ENCODE results near the gene IDI2.
"Not testable (repeated sequence)": the region's sequence is repeated elsewhere in the genome, so short reads cannot be mapped to it uniquely, and the experiment has no call there.

The IDI2 gene

GRCh38 chr10:1045415-1045814 lies 19.8 kb upstream of the IDI2 start:
- no peak for DNase-seq

GRCh38 chr10:1044964-1045363 lies 19.3 kb upstream of the IDI2 start:
- no peak for DNase-seq

GRCh38 chr10:1044146-1044545 lies 18.5 kb upstream of the IDI2 start:
- DNase-seq = no peak

DNA sequence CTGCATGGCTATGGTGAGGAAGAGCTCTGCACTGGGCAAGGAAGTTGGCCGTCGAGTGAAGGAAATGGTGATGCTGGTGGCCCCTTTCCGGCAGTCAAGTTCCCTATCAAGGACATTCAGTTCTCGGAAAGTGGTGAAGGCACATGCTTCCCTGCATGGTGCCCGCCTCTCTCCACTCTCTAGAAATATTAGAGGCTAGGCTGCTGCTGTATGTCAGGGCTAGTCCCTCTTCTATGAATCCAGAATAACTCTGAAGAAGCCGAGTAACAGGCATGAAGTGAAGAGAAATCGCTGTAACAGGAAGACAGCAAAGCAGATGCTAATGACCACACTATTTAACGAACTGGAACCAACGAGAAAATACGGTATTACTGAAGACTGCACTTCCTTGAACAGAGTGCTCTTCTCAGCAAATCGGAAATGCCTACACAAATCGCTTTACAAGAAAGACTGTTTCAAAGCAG lies 17.9 kb upstream of the IDI2 start:
- DNase-seq = no peak

DNA sequence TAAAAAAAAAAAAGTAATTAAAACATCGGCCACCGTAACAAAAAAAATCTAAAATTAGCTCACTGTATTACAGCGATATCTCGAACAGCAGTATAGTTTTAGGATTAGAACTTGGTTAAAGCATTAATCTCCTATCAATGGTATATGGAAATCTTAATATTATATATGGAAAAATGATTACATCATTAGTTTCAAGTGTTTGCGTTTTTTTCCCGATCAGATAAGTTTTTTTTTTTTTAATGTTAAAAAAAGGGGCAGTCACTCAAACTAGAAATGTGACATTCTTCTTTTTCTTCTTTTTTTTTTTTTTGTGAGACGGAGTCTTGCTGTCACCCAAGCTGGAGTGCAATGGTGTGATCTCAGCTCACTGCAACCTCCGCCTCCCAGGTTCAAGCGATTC lies 15.9 kb upstream of the IDI2 start:
- no peak for DNase-seq

- DNase-seq = no peak
These were observed 14.5 kb upstream of the IDI2 start for GRCh38 chr10:1040133-1040532.

DNA sequence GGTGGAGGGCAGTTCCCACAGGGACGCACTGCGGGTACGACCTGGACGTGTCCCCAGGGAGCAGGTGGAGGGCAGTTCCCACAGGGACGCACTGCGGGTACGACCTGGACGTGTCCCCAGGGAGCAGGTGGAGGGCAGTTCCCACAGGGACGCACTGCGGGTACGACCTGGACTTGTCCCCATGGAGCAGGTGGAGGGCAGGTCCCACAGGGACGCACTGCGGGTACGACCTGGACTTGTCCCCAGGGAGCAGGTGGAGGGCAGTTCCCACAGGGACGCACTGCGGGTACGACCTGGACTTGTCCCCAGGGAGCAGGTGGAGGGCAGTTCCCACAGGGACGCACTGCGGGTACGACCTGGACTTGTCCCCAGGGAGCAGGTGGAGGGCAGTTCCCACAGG lies 13.1 kb upstream of the IDI2 start:
- DNase-seq = peak; percentile 20

DNA sequence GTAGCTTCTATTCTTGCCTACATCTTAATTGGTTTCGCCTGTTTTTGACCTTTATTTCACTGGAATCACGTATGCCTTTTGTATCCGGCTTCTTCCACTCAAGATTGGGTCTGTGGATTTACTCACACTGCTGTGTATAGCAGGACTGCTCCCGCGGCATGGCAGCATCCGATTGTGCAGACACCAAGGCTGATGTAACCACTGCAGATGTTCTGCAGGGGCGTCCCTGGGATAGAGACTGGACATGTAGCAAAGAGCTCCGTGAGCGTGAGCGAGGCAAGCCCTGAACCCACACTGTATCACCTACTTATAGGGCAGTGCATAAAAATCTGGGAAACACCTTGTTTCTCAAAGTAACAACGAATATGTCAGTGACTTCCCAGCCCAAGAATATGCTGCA lies 11.4 kb upstream of the IDI2 start:
- DNase-seq = no peak

DNA sequence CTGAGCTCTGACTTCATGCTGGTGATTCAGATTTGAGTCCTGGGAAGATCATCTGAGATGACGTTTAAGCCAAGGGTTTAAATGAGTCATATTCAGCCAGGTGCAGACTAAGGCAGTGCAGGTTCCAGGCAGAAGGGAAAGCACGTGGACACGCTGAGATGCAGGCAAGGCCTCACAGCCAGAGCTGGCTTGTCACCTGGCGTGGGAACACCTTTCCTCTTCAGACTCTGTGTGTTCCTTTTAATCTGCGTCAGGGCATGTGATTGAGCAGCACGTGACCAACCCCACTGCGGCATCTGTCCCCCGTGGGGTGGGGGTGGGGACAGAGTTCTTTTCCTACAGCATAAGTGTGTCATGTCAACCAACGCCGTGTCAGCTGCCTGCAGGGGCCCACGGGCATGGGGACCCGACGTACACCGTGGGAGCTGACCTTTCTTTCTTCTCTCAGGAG lies 10.7 kb upstream of the IDI2 start:
- no peak for DNase-seq

DNA sequence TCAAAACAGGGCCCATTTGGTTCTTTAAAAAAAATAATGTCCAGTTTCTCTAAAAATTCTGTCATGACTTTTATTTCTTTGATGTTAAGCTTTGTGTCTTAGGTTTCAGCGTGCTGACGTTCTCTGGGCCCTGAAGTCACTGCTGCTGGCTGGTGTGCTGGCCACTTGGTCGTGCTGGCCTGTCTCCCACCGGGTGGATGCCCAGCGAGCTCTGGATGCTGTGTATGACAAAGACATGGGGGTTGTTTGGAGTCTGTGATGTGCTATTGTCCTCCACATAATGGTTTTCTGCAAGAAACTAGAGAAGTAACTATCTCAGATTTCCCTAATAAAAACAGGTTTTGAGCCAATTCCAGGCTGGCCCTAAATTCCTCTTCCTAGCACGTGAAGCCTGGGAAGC lies 9.5 kb upstream of the IDI2 start:
- DNase-seq = no peak

DNA sequence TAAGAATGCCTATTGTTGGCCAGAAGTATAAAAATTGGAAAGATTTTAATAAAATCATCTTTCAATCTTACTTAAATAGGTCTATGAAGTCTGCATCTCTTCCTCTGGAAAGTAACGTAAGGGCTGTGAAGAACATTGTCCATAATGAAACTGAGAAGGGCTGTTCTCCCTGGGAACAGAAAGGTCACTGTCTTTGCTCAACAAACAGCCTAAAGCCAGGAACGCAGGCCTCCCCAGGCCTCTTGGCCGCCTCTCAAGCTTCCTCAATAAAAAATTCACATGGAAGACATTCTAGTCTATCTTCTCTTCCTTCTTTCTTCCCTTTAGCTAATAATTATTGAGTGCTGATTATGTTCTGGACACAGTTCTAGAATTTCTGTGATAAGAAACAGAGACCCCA lies 9.1 kb upstream of the IDI2 start:
- DNase-seq = no peak

GRCh38 chr10:1033601-1034000 lies 7.9 kb upstream of the IDI2 start:
- DNase-seq = no peak

DNA sequence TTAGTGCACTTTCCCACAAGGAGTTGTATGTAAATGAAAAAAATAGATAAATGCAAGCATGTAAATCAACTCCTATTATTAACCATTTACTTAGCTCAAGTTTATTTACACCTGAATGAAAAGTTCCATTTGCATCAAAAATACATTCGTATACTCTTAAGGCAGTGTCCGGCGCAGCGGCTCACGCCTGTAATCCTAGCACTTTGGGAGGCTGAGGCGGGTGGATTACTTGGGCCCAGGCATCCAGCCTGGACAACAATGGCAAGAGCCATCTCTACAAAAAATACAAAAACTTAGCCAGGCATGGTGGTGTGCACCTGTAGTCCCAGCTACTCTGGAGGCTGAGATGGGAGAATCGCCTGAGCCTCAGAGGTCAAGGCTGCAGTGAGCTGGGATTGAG lies 4.2 kb upstream of the IDI2 start:
- no peak for DNase-seq

DNA sequence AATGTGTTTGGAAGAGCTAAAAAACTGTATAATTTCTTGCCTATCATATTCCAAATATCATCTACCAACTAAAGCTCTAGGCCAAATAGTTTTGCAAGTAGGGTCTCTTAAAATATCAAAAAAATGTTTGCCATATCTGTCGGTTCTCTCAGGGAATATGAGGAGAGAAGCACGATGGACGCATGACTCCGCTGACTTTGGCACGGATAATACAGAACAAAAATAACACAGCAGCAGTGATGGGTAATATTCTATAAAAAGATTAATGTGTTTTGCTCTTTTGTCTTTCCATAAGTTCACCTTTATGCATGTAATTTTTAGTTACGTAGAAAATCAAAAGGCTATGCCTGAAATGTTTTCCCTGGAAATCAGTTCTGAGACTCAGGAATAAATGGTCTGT lies 919 bp upstream of the IDI2 start:
- no peak for DNase-seq

DNA sequence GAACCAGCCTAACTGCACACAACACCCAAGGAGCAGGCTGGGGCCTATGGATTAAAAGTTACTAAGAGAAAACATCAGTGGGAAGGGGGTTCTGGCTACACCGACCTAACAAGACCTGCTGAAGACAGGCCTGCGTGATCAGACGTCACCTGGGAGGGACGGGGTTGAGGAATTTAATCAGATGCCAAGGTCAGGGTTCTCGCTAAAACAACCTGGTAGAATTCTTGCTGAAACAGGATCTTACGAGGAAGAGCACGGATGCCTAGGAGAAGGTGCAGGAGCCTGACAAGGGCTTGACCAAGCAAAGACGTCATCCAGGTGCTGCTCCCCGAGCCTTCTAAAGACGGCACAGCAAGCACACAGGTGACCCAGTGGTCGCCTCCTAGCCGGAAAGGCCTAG lies 1.6 kb downstream of the IDI2 start:
- DNase-seq = no peak

DNA sequence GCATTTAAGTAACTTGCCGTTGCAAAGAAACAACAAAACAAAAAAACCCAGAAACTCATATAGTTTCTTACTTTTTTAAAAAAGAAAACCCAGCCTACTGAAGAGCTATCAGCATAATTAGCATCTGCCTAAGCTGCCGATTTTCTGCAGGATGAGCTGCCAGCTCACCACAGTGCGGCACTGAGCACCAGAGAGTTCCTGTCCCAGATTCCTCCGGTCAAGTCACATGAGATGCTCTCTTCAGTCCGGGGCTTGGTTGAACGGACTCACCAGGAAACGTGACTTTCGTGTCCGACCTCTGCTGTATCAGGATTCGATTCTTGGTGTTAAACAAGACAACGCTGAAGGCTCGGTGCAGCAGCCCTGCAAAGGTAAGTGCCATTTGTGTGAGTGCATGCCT lies 3.2 kb downstream of the IDI2 start:
- no peak for DNase-seq

DNA sequence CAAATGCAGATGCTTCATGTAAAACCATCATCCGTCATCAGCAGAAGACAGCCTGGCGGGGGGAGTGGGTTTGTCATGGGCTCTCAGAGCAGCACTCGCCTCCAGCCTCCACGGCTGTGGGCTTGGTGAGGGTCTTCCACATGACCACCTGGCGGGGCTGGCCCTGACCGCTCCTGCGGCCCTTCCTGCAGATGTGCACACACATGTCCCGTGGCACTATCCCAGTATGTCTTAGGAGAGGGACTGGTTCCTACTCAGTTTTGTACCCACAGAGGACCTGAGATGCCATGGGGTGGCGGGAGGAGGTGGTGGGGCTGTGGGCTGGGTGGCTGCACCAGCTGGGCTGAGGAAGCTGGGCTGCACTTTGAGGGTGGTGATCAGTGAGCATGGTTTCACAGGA lies 4.7 kb downstream of the IDI2 start:
- DNase-seq = no peak

DNA sequence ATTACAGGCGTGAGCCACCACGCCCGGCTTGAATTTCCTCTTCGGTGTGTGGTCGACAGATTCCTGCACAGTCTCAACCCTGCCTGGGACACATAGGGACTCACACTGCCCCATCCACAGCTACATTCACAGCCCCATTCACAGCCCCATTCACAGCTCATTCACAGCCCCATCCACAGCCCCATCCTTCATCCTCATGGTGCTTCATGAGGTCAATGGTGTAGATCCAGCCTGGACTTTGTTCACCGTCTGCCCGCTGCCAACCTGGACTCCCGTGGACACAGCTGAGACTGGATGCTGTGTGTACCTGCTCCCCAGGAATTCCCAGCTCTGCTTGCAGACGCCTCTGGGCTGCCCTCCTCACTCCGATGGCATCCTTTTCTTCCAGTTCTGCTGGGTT lies 5.2 kb downstream of the IDI2 start:
- no peak for DNase-seq

DNA sequence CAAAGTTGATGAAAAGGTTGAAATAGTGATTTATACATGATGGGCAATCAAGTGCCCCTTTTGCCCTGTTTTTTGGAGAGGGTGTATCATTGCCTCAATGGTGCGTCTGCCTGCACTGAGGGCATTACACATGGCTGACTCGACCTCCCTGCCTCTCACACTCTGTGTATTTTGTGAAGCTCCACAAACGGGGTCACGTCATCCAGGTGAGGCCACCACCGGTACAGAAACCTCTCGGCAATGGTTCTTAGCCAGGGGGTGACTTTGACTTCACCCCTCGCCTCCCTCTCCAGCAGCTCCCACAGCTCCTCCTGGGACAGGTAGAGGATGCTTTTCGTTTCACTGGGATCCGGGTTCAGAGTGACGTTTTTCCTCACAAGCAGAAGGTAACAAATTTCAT lies 6.3 kb downstream of the IDI2 start:
- DNase-seq = no peak

- no peak for DNase-seq
These were observed 10.0 kb downstream of the IDI2 start for GRCh38 chr10:1015688-1016087.

DNA sequence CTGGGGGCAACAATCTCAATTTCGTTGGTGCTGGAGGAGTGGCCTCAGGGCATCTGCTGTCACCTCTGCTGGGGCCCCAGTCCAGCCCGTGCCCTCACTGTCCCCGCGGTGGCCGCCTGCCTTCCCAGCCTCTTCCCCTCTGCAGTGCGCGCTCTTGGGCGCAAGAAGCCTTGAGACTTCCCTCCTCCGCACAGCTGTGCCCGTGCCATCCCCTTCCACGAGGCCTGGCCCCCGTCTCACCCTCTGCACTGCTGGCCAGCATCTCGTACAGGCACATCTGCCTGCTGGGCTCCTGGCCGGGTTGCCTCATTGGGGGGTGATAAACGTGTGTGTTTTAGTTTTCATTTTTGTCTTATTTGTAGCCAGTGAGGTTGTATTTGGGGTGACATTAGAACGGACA lies 14.0 kb downstream of the IDI2 start:
- DNase-seq = no peak

GRCh38 chr10:1010703-1011102 lies 15.0 kb downstream of the IDI2 start:
- DNase-seq = no peak

GRCh38 chr10:1009947-1010346 lies 15.7 kb downstream of the IDI2 start:
- DNase-seq = not testable (repeated sequence)

GRCh38 chr10:1009071-1009494 lies 16.6 kb downstream of the IDI2 start:
- DNase-seq = no peak

DNA sequence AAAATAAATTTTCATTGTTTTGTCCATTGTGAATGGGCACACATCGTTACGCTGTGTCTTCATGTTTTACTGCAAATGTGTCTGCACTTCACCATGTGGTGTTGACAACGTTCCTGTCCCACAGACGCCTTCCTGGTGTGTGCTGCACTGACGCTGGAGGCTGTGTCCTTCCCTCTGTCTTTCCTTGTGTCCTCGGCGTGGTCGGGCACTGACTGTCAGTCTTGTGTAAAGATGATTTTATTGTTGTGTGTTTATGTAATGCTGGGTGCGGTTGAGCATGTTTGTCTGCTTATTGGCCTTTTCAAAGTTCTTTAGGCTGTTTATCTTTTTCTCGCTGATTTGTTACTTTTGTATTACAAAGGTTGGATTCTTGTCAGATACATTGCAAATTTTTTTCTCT lies 18.1 kb downstream of the IDI2 start:
- no peak for DNase-seq

DNA sequence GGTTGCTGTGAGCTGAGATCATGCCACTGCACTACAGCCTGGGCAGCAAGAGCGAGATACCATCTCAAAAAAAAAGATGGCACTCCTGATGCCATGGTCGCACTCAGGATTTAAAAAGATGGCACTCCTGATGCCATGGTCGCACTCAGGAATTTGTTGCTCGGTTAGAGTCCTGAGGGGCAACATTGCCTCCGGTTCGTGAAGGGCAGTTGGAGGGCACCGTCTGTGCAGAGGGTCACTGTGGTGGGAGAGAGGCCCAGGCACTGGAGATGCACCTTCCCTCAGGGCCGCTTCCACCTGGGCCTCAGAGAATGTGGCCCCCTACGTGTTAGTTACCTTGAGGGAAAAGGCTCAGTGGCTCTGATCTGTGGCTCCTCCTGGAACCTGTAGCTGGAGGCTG lies 19.1 kb downstream of the IDI2 start:
- no peak for DNase-seq

All from NCI-H146 (cell line).